Effector CD4-positive, alpha-beta T cell (primary cell): ENCODE data around the gene PCSK6.
A peak's percentile ranks its signal among the peaks of the same experiment; 100 is the strongest.

ENCODE experiments used
- DNase-seq: peaks from one replicate; pipeline ENCODE4 v3.0.0-alpha.2; 2020

PCSK6 gene

DNA sequence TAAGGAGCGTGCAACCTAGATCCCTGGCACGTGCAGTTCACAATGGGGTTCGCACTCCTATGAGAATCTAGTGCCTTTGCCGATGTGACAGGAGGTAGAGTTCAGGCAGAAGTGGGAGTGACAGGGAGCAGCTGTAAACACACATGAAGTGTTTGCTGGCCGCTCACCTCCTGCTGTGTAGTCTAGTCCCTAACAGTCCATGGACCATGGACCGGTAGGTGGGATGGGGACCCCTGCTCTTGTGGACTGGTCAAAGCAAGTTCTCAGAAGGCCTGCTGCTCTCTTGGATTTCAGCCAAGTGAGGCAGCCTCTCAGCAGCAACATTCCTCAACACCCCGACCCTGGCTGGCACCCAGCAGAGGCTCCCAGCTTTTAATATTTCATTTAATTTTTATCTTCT, 136.3 kb downstream of the PCSK6 start:
- no peak for DNase-seq

DNA sequence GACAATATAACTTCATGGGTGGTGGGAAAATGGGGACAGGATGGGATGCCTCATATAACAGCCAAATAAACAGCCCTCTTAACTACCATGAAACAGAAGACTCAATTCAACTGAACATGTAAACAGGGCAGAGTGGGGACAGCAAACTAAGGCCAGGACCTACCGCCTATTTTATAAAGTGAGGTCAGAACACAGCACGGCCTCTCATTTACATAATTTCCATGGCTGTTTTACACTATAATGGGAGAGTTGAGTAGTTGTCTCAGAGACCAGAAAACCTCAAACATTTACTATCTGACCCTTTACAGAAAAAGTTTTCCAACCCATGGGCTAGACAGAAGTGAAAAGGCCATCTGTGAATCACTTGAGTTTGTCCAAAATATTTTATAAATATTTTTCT, 137.8 kb downstream of the PCSK6 start:
- DNase-seq, result no peak

- no peak for DNase-seq
These were observed 140.2 kb downstream of the PCSK6 start for GRCh38 chr15:101349047-101349951.

GRCh38 chr15:101348643-101349042, 140.9 kb downstream of the PCSK6 start:
- DNase-seq, result no peak

DNA sequence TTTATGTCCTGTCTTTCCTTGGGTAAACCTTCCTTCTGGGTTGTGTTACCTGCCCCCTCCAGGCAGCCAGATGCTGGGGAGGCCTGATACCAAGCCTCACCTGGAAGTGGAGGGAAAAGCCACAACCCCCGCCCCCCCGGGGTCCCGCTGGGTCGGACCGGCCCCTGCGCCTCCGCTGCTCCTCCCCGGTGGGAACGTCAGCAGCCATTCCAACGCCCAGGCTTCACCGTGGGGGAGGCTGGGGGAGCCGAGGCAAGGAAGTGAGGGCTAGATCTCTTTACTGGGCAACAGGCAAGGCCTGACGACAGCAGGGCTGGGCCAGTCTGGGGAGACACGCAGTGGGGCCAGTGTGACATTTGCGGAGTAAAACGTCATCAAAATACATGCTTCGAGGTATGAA, 141.5 kb downstream of the PCSK6 start:
- DNase-seq, result no peak

- no peak for DNase-seq
These were observed 142.1 kb downstream of the PCSK6 start for GRCh38 chr15:101347454-101347853.

DNA sequence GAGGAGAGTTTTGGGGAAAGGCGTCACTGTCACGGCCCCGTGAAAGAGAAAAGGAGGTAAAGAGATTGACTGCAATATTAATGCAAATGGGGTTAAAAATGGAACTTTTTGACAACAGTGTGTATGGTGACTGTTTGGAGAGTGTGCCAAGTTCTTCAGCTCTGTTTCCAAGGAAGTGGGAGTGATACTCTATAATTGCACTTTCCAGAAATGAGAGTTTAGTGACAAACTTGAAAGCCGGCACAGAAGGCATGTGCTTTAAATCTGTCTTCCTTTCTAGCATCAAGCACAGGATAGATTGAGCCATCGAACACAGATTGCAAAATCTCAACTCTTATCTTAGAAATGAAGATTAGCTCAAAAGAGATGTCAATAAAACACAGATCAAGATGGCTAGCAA, 142.6 kb downstream of the PCSK6 start:
- DNase-seq, result no peak

DNA sequence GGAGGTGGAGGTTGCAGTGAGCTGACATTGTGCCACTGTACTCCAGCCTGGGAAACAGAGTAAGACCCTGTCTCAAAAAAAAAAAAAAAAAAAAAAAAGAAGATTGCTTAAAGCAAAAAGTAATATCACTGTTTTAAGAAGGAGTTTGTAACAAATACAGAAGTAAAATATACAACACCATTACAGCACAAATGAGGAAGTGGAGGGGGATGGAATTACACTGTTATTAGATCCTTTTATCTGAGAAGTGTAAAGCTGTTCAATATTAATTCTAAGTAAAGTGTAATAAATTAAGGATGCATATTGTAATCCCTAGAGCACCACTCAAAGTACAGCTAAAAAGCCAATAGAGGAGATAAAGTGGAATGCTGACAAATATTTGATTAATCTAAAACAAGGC, 147.5 kb downstream of the PCSK6 start:
- no peak for DNase-seq

DNA sequence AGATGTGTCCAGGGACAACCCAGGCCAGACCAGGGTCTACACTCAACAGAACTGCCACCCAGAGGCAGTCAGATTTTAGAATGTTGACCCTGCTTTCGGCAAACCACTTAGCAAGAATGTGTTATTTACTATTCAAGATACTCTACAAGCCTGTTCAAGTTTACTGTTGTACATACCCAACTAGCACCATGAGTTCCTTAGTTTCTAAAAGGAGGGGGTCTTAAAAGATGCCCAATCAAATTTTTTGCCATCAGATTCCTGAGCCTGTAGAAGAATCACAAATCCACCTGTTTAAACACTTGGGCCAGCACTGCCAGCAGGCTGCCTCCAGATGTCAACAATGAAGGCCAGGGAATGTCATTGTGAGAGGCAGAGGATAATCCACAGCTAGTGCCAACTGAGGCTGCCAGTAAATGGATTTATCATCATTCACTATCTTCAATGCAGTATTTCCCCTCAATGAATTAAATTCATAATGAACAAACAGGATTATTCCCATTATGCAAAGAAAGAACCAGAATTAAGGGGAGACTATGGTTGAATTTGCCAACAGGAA, 150.9 kb downstream of the PCSK6 start:
- DNase-seq, result no peak

GRCh38 chr15:101337976-101338375, 151.5 kb downstream of the PCSK6 start:
- no peak for DNase-seq

DNA sequence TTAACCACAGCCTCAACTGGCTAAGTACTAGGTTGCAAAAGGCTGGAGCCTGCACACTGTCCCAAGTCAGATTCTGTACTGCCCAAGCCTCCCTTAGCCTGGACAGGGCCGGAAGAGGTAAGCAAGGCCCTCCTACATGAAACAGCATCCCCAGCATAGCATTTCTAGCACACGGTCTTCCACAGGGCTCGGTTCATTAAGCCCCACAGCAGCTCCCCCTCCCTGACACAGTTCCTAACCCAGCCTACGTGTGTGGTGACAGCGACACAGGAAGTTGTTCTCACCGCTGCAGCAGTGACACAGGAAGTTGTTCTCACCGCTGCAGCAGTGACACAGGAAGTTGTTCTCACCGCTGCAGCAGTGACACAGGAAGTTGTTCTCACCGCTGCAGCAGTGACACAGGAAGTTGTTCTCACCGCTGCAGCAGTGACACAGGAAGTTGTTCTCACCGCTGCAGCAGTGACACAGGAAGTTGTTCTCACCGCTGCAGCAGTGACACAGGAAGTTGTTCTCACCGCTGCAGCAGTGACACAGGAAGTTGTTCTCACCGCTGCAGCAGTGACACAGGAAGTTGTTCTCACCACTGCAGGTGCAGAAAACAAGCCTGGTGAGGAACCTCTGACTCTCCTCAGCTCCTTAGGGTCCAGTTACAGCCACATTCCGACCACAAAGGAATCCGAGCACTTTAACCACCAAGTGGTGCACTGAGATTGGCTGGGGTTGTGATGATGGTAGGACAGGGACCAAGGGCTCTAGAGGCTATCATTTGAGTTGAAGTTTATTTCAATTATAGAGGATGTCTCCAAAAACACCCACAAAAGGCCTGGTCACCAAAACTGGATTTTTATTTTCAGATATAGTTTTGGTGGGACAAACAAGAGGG, 155.4 kb downstream of the PCSK6 start:
- DNase-seq, result peak; percentile 30

DNA sequence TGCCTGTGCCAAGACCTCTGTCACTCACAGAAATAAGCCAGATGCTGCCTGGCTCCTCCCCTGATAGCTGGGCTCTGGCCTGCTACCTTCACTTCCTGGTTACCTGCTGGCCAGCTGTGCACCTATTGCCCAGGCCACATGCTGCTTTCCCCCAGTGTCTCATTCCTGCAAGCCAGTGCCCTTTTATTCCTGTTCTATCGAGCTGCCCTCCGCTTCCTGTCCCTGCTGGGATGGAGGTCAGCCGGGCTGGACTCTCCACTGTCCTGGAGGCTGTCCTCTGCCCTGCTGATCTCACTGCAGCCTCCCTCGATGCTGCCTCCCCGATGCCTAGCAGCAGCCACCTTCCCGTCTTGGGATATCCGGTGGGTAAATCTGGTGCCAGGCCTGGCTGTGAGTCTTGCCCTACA, 157.4 kb downstream of the PCSK6 start:
- no peak for DNase-seq

GRCh38 chr15:101329867-101330380, 159.6 kb downstream of the PCSK6 start:
- DNase-seq, result no peak

DNA sequence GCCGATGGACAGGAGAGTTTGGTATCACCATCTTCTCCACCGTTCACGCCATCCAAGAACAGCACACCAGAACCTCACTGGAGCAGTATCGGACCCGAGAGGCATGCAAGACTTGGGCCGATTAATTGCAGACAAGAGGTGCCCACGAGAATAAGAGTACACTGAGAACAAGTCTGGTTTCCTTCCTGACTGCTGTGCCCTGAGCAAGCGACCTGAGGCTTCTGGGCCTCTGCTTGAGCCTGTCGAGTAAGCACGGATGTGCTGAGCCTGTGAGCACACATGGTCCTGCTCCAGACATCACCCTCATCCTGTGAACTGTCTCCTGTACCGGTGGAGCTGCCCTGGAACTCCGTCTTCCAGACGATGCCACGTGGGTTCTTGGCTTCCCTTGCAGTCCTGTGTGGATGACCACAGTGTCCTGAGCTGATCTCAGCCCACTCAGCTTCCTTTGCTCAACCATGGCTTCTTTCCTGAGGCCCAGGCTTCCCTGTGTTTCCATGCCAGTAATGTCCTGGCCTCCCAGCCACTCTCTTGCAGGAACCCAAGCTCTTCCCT, 160.1 kb downstream of the PCSK6 start:
- no peak for DNase-seq

- DNase-seq, result no peak
These were observed 161.5 kb downstream of the PCSK6 start for GRCh38 chr15:101328001-101328400.

DNA sequence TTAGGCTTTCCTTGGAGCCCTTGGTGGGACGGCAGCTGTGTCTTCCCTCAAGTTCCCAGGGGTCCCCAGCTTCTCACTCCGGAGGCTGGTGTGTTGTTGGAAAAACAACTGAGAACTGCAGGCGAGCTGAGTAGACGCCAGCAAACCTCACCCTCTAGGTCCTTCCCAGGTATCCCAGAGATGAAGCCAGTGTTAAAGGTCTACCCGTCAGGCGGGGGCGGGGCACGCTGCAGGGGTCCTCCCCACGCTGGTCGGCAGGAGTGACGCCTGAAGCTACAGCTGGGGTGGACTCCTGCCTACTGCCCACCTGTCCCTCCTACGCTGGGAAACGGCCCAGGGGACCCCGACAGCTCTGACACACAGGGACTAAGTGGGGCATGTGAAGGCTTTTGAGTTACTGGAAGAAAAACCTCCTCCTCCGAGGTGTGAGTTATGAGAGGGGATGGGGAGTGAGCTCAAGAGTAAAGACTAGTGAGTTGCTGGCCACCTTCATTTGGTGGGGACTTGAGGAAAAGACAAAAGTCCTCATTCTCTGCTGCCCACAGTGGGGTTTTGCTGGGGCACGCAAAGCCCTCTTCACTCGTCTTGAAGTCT, 162.3 kb downstream of the PCSK6 start:
- DNase-seq, result no peak

GRCh38 chr15:101326462-101327146, 162.9 kb downstream of the PCSK6 start:
- DNase-seq, result no peak

GRCh38 chr15:101326026-101326315, 163.5 kb downstream of the PCSK6 start:
- DNase-seq, result no peak

- no peak for DNase-seq
These were observed 164.1 kb downstream of the PCSK6 start for GRCh38 chr15:101325263-101326025.

DNA sequence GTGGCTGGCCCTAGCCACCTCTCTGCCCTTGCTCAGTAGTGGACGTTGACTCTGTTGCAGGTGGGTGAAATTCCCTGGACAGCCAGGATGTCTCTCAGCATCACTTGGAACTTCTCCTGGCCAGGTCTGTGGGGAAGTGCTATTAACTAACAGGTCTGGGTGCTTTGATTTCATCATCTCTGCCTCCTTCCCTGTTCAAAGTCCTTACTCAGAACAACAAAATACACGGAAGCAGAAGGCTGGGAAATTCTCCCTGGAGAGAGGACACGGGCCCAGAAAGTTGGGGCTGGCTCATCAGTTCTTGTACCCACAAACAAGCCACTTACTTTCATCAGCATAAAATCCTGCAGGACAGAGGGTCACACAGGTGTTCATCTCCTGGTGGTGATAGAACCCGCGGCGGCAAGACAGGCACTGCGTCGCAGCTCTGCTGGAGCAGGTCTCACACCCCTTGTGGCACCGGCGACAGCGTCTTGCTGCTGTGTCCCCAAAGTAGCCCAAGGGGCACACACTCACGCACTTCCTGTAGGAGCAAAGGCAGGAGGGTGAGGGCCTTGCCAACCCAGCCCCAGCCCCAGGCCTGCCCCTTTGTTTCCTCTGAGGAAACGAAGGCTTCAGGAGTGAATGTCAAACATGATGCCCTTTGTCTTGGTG, 164.9 kb downstream of the PCSK6 start:
- DNase-seq, result no peak
